GM18511 (cell line): ENCODE data around the gene CTNS.

Experiments used
- ATAC-seq: cut with Tn5 transposase; IDR thresholded peaks from one replicate; pipeline ENCODE4 v1.9.1; 2021; ENCODE audit warnings: mild to moderate bottlenecking, moderate library complexity; ENCODE audit not compliant: unreplicated experiment

CTNS gene

GRCh38 chr17:3657874-3658783, 21.6 kb downstream of the CTNS start:
- ATAC-seq: no peak

- no peak for ATAC-seq
These were observed 22.4 kb downstream of the CTNS start for GRCh38 chr17:3658784-3659449.

DNA sequence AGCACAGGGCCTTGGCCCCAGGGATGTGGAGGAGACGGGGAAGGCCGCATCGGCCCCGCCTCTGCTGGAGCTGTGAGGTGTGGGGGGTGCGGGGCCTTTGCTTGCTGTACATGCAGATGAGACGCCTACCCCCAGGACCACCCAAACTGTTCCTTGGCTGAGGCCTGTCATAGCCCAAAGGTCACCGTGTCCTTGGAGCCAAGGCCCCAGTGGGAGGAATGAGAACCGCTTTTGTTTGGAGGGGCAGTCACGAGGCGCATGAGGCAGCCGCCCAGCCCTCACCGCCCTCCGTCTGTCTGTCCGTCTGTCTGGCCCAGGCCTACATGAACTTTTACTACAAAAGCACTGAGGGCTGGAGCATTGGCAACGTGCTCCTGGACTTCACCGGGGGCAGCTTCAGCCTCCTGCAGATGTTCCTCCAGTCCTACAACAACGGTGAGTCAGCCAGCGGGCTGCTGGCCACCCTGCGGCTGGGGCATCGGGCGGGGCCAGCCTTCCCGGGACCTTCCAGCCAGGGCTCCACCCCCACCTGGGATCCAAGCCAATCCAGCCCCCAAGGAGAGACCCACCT, 23.1 kb downstream of the CTNS start:
- no peak for ATAC-seq

DNA sequence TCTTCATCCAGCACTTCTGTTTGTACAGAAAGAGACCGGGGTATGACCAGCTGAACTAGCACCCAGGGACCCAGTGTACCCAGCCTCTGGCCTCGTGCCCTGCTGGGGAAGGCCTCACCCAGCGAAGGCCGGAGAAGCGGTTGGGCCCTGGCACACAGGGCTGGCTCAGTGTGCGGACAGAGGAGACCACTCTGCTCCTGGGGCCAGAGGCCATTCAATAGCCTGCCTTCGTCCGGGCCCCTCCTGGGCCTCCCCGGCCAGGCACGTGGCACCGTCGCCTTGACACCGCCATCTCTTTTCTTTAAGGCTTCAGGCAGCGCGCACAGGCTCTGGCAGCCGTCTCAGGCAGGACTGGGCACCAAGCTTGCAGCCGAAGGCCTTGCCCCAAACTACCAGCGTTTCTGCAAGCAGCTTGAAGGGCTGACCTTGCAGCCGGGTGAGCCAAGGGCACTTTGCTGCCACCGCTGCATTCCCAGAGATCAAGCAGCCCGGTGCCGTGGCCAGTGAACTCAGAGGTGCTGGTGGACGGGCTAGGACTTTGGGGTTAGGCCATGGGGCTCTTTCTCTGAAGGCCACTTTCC, 23.8 kb downstream of the CTNS start:
- no peak for ATAC-seq

DNA sequence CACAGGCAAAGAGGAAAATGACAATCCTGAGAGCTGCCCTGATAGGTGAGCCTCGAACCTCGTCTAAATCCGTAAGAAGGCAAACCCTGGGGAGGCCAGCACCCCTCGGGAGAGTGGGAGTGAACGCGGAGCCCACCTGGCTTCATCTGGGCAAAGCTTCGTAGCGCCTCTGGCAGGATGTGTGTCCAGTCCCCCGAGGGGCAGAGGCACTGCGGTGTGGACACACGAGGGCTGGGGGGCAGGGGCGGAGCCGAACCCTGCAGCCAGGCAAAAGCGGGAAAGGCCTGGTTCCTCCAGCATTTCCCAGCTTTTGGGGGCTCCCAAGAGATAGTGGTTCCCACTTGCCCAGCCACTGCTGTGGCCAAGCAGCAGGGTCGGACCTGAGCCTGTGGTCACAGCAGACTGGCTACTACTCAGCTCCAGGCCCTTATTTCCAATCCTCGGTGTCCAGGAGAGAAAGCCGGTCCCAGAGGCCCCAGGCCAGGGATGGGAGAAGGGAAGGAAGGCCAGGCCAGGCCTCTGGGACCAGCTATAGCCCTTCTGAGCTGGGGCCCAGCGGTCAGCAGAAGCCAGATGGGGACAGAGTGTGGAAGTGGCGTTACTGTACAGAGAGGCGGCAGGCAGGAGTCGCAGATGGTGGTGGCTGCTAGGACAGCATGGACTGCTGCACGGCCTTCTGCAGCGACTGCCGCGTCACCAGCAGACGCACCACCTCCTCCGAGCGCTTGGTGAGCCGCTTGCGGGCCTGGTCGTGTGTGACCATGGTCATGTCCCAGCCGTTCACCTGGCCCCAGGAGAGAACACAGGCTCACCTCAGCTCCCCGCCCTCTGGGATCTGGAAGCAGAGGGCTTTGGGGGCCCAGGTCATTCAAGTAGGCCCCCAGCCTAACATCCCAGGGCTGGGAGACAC, 26.8 kb downstream of the CTNS start:
- ATAC-seq: no peak

DNA sequence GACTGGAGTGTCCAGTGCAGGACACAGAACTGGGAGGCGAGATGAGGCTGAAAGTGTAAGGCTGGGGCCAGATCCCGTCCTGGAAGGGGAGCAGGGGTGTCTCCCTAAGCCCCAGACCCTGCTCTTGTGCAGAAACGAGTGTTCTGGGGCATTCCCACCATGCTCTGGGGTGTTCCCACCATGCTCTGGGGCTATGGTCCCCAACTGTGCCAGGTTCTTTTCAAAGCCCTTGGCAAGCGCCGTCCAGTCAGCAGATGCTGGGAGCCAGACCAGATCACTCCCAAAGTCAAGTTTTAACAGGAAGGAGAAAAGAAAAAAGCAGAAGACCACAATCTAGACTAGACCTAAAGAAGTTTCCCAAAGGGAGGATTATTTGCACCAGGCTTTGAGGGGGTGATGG, 29.3 kb downstream of the CTNS start:
- ATAC-seq: no peak

GRCh38 chr17:3666516-3666915, 30.0 kb downstream of the CTNS start:
- no peak for ATAC-seq

DNA sequence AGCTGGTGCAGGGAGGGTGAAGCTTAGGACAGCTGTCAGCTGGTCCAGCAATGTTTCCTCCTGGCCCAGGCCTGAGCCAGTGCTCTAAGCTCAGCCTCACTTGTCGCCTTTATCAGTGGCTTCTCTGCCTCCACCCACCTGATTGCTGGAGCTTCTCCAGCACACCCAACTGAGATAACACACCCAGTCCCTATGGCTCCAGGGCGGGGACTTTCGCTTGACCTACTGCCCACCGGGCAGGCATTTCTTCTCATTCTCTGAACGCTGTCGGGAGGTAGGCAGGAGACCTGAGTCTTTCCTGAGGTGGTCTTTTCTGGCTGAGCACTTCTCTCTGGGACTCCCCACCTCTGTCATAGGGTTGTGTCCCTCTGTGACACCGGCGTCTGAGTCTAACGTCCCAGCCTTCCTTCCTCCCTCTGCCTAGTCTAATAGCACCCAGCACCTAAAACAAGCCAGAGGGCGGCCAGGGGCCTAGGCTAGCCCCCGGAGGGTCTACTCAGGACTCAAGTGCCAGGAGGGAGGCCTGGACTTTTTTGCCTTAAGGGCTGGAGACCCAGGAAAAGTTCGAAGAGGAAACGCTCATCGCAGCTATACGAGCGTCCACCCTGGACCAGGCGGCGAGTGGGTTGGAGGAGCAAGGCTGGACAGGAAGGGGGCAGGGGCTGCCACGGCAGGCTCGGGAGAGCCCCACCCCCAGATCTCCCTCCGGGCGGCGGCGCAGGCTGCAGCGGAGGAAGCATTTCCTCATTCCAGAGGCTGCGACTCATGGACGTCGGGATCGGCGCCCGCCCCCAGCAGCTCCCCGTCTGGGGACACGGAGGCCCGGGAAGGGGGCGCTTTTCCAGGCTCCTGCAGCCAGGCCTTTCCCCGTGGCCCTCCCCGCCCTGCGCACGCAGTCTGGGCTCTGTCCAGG, 31.1 kb downstream of the CTNS start:
- ATAC-seq: peak; percentile 7

DNA sequence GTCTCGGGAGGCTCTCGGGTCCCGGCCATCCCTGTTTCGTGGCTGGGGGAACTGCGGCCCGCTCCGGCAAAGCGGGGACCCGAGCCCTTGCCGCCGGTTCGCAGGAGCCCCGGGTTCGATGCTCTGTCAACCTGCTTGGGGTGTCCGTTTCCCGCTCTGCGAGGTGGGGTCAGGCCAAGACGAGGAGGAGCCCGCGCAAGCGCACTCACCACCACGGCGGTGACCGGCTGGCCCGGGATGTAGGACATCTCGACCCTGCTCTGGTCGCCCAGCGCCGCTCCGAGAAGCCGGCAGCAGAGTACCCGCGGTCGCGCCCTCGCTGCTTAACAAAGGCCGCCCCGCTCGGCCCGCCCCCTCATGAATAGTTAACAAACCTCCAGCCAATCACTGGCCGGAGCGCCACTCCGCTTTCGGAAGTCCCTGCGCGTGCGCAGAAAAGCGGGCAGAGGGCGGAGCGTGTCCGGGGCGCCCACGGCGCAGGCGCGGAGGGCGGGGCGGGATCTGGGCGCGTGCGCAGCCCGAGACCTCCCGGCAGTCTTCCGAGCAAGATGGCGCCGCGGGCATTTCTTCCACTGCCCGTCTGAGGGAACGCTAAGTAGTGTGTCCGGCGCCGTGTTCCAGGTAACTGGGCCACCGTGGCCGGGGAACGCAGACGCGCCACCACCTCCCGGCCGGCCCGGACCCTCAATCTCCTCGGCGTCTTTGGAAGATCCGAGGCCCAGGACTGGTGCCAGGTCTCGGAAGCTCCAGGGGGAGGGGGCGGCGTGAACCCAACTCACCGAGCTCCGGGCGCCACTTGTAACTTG, 31.9 kb downstream of the CTNS start, which contains the start of the genes EMC6 and TAX1BP3:
EMC6 (plus strand) TSS at position 534 of the 806 bp plus-strand sequence. CDS start 335 bp downstream, outside the sequence.
TAX1BP3 (minus strand) TSS at position 300 of the 806 bp plus-strand sequence; CDS start at position 248, 52 bp downstream.
- peak; percentile 92 for ATAC-seq

DNA sequence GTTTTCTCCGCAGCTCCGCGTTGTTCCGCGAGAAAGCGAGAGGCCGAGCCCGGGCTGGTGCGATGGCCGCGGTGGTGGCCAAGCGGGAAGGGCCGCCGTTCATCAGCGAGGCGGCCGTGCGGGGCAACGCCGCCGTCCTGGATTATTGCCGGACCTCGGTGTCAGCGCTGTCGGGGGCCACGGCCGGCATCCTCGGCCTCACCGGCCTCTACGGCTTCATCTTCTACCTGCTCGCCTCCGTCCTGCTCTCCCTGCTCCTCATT, 32.5 kb downstream of the CTNS start:
- no peak for ATAC-seq

DNA sequence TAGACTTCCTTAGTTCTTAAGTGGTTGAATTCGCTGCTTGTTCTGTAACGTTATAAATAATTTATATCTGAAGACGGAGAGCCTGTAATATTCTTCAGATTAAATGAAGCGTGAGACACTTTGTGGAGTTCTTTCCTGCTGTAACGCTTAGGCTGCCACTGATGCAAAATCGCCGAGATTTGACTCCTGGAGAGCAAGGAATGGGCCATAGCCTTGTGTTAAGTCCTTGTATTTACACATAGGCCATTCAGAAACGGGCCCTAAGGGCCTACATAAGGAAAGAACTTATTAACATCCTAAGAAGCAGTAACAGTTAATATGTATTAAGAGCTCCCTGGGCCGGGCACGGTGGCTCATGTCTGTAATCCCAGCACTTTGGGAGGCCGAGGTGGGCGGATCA, 33.0 kb downstream of the CTNS start:
- no peak for ATAC-seq

DNA sequence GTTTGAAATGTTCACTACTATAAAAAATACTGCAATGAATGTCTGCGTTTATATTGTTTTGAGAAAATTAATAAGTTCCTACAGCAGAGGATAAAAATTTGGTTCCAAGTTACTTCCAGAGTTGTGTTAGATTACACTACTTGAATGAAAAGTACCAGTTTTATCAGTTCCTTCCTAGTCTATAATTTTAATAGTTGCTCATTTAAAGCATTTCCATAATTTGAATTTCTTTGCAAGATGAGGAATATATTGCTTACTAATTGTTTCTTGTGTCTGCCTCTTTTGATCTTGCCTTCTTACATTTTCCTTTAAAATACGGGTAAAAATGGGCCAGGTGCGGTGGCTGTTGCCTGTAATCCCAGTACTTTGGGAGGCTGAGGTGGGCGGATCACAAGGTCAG, 36.0 kb downstream of the CTNS start:
- ATAC-seq: no peak

GRCh38 chr17:3675886-3676285, 39.3 kb downstream of the CTNS start:
- no peak for ATAC-seq

- no peak for ATAC-seq
These were observed 41.7 kb downstream of the CTNS start for GRCh38 chr17:3678095-3678820.

DNA sequence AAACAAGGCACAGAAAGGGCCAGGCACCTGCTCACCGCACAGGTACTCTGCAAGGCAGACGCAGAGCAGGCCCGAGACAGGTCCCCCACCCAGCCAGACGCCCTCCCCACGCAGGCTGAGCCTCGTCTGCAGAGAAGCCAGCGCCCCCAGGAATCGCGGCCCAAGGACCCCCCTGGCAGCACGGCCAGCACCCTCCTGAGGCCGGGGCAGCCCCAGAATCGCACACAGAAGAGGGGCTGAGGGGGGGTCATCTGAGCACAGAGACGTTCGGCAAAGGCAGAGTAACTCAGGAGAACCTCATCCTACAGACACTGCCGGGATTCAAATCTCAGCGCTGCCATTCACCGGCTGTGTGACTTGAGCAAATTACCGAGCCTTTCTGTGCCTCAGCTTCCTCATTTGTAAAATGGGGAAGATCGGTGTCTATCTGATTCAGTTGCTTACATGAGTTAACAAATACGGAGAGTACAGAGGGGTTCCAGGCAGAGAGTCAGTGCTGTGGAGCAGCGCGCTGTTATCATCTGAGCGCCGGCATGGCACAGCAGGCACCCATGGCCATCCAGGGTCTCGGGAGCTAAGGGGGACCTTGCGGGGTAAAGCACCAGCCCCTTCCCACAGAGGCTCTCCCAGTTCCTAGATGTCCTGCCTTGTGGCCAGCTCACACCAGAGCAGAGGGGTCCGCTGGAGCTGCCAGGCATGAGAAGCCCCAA, 42.4 kb downstream of the CTNS start:
- ATAC-seq: no peak

DNA sequence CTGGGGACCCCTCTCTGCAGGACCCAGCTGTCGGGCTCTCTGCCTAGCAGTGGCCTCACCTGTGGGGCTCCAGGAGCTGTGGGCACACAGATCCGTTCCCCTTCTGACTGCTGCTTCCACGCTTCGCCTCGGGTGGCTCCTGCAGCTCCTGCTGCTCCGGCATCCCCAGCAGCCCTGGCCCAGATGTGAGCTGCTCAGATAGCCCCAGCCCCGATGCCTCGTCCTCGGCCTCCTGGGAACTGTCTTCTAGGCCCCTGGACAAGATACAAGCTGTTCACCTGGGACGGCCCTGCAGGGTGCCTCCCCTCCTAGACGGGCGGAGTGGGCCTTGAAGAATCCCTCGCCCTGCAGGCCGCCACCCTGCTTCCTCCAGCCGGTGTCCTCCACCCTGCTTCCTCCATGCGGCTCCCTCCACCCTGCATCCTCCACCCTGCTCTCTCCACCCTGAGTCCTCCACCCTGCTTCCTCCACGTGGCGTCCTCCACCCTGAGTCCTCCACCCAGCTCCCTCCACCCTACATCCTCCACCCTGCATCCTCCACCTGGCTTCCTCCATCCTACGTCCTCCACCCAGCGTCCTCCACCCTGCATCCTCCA, 43.1 kb downstream of the CTNS start:
- no peak for ATAC-seq

- no peak for ATAC-seq
These were observed 44.5 kb downstream of the CTNS start for GRCh38 chr17:3681057-3681456.
